ENCODE measurements around the gene MAJIN.
"Not testable (repeated sequence)": the region's sequence is repeated elsewhere in the genome, so short reads cannot be mapped to it uniquely, and the experiment has no call there.

Gene MAJIN

DNA sequence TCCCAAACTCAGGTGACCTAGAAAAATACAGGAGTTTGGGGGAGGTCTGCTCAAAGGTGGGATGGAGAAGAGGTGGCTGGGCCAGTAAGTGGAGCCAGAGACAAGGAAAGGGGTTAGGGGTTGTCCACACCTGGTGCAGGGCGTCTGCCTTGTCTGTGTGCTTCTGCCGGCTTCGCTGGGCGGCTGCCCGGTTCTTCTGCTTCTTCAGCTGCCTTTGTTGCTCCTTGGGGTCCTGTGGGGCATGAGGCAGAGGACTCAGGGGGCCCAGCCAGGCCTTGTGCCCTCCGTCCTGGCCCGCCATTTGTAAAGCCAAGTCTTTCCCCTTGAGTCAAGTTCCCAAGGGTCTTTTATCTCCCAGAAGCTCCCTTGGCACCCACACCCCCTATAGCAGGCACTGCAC is 22.4 kb upstream of the MAJIN start:
- DNase-seq (ENCODE audit: low read depth in 4 of 4, low spot score in 1 of 4), result no peak

DNA sequence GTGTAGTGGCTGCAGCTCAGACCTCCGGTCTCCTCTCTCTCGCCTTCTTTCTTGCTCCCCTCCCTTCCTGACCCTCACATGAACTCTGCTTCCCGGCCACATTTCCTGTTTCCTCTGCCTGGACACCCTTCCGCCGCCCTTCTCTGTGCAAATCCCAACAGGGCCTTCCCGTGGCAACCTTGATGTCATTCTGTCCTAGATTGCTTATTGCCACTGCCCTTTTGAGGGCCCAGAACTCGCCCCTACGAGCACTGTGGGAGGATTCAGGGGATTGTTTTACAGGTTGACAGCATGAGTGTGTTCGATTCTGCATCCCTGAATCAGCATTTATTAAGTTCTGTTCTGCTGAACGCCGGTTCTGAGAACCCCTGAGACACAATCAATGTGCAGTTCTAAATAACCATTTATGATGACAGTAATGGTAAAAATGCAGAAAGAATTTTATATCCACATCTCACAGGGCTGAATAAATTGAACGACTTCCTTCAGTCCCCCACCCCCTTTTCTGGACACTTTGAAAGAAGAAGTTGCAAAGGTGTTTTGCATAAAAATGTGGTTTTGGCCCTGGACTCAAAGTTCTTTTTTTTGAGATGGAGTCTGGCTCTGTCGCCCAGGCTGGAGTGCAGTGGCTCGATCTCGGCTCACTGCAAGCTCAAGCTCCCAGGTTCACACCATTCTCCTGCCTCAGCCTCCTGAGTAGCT is 18.5 kb upstream of the MAJIN start:
- no peak for DNase-seq (ENCODE audit: low read depth in 4 of 4, low spot score in 1 of 4)

DNA sequence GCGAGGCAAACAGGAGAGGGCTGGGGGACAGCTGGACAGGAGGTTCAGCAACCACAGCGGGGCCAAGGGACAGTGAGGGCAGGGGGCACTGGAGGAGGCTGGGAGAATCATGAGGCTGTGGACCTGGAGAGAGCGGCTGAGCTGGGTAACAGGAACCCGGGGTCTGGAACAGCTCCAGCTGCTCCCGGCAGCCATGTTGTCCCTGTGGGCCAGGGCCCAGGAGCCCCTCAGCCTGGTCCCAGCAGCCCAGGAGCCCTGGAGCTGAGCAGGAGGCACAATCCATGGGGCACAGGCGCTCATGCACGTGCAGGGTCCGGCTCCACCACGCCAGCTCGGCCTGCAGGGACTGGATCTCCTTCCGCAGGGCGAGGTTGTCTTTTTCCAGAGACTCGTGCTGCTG is 17.5 kb upstream of the MAJIN start:
- no peak for DNase-seq (ENCODE audit: low read depth in 4 of 4, low spot score in 1 of 4)

DNA sequence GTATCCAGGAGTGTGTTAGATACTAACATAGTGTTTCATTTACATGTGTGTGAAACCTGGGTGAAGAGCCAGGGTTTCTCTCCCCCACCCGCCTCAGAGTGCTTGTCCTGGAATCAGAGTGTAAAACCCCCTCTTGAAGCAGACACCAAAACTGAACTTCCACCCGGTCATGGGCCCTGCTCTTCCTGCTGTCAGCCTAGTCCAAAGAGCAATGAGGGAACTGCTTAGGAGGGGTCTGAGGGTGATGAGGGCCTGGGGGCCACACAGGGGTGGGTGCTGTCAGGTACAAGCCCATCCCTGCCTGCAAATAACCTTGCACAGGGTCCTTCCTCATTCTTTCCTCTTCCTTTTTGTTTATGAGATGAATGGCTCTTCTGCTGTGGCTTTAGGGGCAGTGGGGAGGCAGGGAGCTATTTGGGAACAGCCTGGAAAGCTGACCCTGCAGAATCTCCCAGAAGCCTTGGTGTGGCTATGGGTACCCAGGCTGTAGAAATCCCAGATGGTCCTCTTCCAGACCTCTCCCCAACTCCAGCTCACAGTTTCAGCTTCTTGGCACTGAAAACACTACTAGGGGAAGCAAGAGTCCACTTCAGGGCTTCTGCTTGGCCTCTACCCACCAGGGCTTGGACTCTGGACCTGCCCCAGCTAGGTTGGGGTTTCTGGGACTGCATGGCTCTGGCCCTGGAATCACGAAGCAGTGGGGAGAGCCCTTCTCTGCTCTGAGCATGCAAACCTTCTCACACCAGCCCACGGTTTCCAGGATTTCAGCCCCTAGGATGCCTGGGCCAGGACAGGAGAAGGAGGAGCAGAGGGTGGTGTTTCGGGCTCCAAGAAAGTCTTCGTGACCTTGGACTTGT is 16.3 kb upstream of the MAJIN start:
- no peak for DNase-seq (ENCODE audit: low read depth in 4 of 4, low spot score in 1 of 4)

- DNase-seq (ENCODE audit: low read depth in 4 of 4, low spot score in 1 of 4), result not testable (repeated sequence)
Measured at GRCh38 chr11:64983339-64983738, 11.4 kb upstream of the MAJIN start.

DNA sequence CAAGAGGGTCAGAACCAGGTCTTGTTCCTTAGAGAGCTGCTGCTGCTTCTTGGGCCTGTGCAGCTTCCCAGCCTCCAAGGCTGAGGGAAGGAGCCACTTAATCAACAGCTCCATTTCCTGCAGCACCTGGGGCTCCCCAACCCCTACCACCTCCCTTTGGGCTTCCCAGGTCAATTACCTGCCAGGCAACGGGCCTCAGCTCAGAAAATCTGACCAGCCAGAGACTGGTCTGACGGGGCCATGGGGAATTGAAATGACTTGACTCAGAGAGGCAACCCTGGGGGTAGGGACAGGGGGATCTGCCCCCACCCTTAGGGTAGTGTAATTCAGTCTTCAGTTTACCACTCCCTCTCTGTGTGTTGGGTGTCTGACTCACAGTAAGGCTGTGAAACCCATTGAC is 4.7 kb upstream of the MAJIN start:
- no peak for DNase-seq (ENCODE audit: low read depth in 4 of 4, low spot score in 1 of 4)

DNA sequence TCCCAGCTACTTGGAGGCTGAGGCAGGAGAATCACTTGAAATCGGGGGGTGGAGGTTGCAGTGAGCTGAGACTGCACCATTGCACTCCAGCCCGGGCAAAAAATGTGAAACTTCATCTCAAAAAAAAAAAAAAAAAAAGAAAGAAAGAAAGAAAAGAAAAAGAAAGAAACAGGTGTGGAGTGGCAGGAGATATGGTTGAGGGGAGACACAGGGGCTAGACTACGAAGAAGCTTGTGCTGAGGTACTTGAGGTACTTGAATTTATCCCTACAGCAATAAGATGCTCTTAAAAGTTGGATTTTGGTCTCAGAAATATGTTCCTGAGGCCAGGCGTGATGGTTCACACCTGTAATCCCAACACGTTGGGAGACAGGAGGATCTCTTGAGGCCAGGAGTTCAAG is 2.2 kb upstream of the MAJIN start:
- no peak for DNase-seq (ENCODE audit: low read depth in 4 of 4, low spot score in 1 of 4)

DNA sequence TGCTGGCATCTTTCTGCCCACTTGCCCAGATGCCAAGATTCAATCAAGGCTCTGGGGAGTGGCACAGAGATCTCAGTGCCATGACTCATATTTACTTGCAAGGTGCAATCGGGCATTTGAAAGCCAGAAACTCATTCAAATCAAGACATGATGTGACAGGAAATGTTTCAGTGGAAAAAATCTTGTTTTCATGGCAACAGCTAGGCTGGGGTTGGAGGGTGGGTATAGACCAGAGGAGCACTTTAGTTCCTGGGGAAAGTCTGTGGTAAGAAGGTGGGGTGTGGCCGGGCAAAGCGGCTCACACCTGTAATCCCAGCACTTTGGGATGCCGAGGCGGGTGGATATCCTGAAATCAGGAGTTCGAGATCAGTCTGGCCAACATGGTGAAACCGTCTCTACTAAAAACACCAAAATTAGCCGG is 1.2 kb downstream of the MAJIN start:
- peak in 2 of 4 experiments; percentile 3 to 13 for DNase-seq (ENCODE audit: low read depth in 4 of 4, low spot score in 1 of 4)

DNA sequence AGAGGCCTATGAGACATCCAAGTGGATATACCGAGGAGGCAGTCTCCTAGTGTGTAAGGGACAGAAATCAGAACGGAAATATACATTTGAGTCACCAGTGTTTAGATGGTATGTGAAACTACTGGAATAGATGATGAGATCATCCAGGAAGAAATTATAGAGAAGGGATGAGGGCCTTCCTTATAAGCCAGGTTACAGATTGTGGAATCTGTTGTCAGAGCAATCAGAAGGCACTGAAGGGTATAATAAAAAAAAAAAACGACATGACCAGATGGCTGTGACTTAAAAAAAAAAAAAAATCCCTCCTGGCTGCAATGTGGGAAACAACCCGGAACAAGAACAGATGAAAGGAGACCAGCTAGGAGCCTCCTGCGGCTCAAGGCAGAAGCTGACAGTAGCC is 2.7 kb downstream of the MAJIN start:
- no peak for DNase-seq (ENCODE audit: low read depth in 4 of 4, low spot score in 1 of 4)

GRCh38 chr11:64967375-64967774 is 4.5 kb downstream of the MAJIN start:
- DNase-seq (ENCODE audit: low read depth in 4 of 4, low spot score in 1 of 4), result no peak

DNA sequence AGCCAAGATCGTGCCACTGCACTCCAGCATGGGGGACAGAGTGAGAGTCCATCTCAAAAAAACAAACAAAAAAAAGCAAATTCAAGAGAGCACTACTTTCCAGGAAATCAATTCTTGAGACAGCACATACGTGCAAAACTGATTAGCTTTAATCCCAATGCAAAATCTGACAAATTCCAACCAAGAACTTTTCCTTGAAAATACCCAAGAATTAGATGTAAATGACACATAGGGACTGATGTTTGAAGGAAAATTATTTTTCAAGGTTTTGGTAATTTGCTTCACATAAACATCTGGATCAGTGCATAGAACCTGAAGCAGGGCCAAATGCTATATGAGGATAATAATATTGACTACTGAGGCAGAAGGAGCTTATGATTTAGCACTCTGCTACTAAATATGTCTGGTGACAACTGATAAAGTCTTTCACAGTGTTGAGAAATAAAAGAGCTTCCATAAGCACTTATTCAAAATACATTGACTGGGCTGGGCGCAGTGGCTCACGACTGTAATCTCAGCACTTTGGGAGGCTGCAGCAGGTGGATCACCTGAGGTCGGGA is 8.8 kb downstream of the MAJIN start:
- DNase-seq (ENCODE audit: low read depth in 4 of 4, low spot score in 1 of 4), result no peak

DNA sequence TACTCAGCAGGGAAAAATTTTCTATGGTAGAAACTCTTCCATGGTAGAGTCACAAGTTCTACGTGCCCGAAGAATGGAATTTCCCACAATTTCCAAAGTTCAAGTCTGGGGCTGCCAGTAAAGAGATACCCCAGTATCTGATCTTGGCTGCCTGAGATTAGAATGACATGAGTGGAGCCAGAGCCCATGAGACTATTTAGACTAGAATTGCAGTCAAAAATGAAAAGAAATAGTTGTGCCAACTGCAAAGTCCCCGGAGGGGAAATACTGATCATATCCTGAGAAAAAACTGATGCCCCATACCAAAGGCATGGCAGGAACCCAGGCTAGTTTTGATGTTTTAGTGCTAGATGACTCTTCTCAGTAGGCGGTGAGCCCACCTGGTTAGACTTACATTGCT is 11.2 kb downstream of the MAJIN start:
- DNase-seq (ENCODE audit: low read depth in 4 of 4, low spot score in 1 of 4), result no peak

DNA sequence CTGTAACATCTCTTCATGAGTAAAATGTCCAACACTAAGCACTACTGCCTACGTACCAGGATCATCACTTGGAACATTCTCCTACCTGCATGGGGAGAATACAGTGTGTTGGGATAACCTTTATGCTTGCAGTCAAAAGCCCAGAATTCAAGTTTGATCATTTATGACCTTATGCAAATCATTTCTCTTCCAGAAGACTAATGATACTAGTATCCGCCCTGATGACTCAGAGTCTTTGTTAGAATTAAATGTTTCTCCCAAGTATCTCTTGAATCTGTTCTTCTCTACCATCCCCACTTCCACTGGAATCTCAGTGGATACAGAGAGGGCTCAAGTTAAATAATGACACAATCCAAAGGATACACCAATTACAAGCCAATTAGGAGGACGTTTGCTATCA is 12.4 kb downstream of the MAJIN start:
- no peak for DNase-seq (ENCODE audit: low read depth in 4 of 4, low spot score in 1 of 4)

GRCh38 chr11:64954201-64954600 is 17.7 kb downstream of the MAJIN start:
- no peak for DNase-seq (ENCODE audit: low read depth in 4 of 4, low spot score in 1 of 4)

- DNase-seq (ENCODE audit: low read depth in 4 of 4, low spot score in 1 of 4), result no peak
Measured at GRCh38 chr11:64951529-64951928, 20.4 kb downstream of the MAJIN start.

DNA sequence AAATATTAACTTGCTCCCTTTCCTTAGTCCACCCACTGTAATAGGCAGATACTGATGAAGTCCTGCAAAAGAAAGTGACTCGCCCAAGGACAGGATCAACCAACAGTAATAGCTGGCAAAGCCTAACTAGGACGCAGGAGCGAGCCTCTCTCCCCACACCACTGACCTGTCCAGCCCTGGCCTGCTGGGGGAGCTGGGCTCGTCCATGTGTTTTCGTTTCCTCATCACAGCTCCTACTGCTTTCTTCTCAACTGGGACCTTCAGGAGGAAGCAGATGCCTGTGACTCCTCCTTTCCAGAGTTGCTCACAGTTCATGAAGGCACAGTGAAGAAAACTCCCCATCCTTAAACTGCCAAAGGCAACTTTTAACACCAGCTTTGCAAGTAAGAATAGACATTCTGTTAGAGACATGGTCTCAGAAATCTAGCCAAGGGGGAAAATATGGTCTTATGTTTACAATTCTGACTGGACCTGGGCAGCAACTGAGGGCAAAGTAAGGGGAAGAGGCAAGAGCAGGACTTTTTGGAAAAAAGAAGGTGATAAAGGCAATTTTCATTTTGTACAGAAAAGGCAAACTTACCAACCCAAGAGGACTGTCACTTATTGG is 24.6 kb downstream of the MAJIN start:
- DNase-seq (ENCODE audit: low read depth in 4 of 4, low spot score in 1 of 4), result no peak

DNA sequence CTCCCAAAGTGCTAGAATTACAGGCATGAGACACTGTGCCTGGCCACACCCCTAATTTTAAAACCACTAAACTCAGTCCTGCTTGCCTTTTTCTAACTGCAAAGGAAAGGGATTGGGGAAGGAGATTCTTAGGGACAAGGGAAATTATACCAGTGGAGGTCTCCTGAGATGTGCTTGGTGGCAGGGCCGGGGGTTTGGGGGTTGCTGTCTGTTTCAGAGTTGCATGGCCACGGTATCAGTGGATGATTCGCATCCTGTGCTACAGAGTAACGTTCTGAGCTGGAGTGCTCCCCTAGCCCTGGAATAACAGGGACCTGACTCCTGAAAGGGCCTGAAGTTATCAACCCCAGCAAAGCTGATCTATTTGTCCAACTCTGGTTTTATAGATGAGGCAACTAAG is 35.4 kb downstream of the MAJIN start:
- DNase-seq (ENCODE audit: low read depth in 4 of 4, low spot score in 1 of 4), result no peak

DNA sequence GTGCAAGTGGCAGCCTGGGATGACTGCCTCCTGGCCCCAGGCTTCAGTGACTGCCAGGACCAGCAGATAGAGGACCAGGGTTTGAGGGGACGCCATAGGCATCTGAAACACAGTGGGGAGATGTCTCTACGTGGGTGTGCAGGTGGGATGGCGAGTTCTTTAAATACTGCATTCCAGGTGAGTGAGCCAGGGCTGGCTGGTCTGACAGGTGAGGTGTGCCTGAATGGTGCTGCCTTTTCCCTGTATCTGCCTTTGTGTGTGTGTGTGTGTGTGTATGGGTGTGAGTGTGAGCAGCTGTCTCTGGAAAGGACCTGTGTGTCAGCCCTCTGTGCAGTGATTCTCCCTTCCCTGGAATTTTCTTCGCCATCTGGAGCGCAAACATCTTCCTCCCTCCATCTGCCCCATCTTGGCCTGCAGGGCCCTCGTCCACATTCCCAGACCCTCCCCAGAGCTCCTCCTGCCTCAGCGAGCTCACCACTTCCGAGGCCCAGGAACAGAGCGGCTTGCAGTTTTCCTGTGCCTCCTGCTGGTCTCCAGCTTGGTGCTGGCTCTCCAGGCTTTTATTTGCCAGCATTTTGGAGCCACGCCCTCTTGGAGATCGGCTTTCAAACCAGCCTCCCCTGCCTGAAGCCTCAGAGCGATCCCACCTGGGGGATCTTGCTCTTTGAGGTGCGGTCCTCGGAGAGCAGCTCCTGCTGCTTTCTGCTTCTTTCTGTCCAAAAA is 36.4 kb downstream of the MAJIN start, which contains the start of gene GPHA2:
Gene GPHA2, minus strand, starts transcription at position 535 of the 723 bp plus-strand sequence. Its CDS starts 433 bp downstream, at position 102.
- DNase-seq (ENCODE audit: low read depth in 4 of 4, low spot score in 1 of 4), result no peak

GRCh38 chr11:64934682-64935358 is 37.1 kb downstream of the MAJIN start:
- no peak for DNase-seq (ENCODE audit: low read depth in 4 of 4, low spot score in 1 of 4)

DNA sequence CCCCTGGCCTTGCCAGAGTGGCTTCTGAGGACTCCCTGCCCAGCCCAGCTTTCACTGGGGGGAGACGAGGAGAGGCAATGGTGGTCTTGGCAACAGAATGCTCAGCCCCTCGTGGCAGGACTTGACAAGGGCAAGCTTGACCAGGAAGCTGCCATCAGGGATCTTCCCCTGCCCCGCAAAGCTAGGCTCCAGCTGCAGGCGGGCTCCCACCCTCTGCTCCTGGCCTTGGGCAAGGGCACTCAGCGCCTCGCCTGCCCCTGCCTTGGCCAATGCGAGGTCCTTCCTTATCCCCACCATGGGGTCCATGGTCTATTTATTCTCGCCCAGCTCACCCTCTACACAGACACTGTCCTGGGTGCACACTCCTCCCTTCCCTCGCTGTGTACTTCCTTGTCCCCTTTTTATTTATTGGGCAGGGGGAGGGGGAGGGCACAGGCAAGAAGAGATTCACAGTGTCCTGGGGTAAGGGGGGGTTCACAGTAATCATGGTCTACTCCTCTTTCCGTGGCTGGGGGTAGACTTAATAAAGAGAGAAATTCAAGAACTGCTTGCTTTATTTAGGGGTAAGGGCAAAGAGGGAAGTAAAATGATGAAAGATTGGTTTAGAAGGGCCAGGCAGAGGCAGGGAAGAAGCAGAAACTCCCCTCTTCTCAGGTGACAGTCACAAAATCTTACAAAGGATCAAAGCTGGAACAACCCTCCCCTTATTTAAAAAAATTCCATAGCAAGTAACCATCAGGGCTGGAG is 37.8 kb downstream of the MAJIN start:
- no peak for DNase-seq (ENCODE audit: low read depth in 4 of 4, low spot score in 1 of 4)

Data from stimulated activated CD4-positive, alpha-beta T cell treated with anti-CD3 and anti-CD28 coated beads, Interleukin-1b, Interleukin-23, amount 100 ng/mL, for 24 hours (primary cell).